ENCODE results near the gene EID3. TPM values are rescaled to one million over a fixed set of nuclear protein-coding genes. Genes with fewer than 3 reads are reported as not detected.

Gene EID3
- total and polyA plus RNA-seq, 4 donors: 0.17 to 6.4 (median 1.2) TPM

DNA sequence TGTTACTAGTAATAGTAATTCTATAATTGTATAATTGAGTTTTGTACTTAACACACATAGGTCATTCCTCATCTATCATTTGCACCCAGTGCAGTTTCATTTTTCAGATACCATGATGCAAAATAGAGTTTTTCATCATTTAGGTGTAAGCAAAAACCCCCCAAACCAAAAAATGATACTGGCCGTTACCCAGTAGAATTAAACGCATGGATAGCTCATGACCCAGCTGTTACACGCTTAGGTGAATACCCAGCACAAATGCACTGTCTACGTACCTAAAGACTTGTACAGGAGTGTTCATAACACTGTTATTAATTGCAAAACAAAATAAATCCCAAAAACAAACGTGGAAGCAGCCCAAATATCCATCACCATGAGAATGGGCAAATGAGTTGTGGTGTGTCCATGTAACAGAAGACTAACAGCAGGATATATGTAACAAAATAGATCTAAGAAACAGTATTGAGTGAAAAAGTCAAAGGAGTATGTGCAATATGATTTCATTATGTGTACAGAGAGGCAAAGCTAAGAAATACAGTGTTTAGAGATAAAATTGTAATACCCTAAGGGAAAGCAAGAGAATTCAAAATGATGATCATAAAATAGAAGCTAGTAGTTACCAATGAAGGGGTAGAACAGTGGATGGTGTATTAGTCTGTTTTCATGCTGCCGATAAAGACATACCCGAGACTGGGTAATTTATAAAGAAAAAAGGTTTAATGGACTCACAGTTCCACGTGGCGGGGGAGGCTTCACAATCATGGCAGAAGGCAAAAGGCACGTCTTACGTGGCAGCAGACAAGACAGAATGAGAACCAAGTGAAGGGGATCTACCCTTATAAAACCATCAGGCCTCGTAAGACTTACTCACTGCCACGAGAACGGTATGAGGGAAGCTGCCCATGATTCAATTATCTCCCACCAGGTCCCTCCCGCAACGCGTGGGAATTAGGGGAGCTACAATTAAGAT lies 49.8 kb downstream of the EID3 start (continued):
- TF ChIP-seq, protein P1, sequence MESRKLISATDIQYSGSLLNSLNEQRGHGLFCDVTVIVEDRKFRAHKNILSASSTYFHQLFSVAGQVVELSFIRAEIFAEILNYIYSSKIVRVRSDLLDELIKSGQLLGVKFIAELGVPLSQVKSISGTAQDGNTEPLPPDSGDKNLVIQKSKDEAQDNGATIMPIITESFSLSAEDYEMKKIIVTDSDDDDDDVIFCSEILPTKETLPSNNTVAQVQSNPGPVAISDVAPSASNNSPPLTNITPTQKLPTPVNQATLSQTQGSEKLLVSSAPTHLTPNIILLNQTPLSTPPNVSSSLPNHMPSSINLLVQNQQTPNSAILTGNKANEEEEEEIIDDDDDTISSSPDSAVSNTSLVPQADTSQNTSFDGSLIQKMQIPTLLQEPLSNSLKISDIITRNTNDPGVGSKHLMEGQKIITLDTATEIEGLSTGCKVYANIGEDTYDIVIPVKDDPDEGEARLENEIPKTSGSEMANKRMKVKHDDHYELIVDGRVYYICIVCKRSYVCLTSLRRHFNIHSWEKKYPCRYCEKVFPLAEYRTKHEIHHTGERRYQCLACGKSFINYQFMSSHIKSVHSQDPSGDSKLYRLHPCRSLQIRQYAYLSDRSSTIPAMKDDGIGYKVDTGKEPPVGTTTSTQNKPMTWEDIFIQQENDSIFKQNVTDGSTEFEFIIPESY (IDR thresholded peaks at IDR 0.05): no peak
- TF ChIP-seq, protein P2, sequence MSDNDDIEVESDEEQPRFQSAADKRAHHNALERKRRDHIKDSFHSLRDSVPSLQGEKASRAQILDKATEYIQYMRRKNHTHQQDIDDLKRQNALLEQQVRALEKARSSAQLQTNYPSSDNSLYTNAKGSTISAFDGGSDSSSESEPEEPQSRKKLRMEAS (IDR thresholded peaks at IDR 0.05): no peak
- TF ChIP-seq FOXA1 (IDR thresholded peaks at IDR 0.05) (no peak), GABPA (IDR thresholded peaks at IDR 0.05 in 1 of 2, conservative IDR thresholded peaks at IDR 0.05 in 1 of 2) (no peak), FOXA2 (IDR thresholded peaks at IDR 0.05) (no peak), NR2F2 (IDR thresholded peaks at IDR 0.05) (no peak), RAD21 (IDR thresholded peaks at IDR 0.05) (no peak), JUND (IDR thresholded peaks at IDR 0.05) (no peak), TAF1 (conservative IDR thresholded peaks at IDR 0.05) (no peak), YY1 (IDR thresholded peaks at IDR 0.05) (no peak), SP1 (IDR thresholded peaks at IDR 0.05) (no peak), HNF4A (conservative IDR thresholded peaks at IDR 0.05) (no peak)
- TF ChIP-seq, protein P3, sequence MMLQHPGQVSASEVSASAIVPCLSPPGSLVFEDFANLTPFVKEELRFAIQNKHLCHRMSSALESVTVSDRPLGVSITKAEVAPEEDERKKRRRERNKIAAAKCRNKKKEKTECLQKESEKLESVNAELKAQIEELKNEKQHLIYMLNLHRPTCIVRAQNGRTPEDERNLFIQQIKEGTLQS (IDR thresholded peaks at IDR 0.05): no peak

DNA sequence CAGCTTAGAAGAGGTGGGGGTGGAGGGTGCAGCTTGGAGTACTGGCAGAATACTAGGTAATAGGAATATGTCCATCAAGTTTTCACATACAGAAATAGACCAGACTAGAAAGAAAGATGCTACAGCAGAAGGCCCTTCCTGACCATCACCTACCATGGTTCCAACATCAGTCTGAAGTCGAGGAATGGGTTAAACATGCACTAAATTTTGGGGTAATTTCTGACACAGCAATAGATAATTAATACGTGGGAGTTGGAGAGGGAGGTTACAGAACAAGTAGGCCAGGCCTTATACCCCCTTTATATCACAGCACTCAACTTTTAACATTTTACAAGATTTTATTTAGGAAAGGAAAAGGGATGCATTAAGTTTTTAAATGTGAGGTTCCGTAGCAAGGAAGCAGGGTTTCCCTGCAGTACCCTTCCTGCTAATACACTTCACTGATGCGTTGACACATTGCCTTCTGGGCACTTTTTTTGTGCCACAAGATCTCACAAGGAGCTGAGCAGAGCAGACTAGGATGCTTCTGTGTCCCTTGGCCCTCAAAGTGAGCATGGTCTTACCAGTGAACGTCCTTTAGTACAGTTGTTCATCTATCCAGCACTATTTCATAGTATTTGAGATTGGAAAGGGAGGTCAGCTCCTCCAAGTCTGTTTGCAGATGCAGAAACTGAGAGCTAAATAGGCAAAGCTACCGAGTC lies 50.8 kb downstream of the EID3 start:
- no peaks in the 10 kb centered on the region for H3K9me3 ChIP-seq (ENCODE audit: control insufficient read depth in 4 of 4, low read length in 3 of 4)
- no peak overlapping the region for H3K27ac ChIP-seq (ENCODE audit: low read depth in 1 of 2, low read length in 2 of 2)
- DNase-seq (ENCODE audit: low spot score): no peak
- no peak overlapping the region for H3K4me3 ChIP-seq (ENCODE audit: low read depth in 1 of 3, low read length in 3 of 3)
- H3K27me3 ChIP-seq (ENCODE audit: control insufficient read depth in 4 of 4, insufficient read depth in 4 of 4, low read length in 3 of 4): no peaks in the 10 kb centered on the region
- TF ChIP-seq, protein P3 (IDR thresholded peaks at IDR 0.05): no peak
- TF ChIP-seq YY1 (IDR thresholded peaks at IDR 0.05): no peak
- WGBS: 81% methylated on average over 6 of the region's 6 CpGs
- peaks cover 0 to 20% (median 14%) of the 10 kb centered on the region in 4 donors for H3K36me3 ChIP-seq (ENCODE audit: control insufficient read depth in 4 of 4, insufficient read depth in 3 of 4, low read depth in 1 of 4, low read length in 3 of 4)
- no peak overlapping the region for H3K9ac ChIP-seq (ENCODE audit: low read depth in 1 of 2, low read length in 2 of 2)
- no peaks in the 10 kb centered on the region for H3K4me1 ChIP-seq (ENCODE audit: control insufficient read depth in 4 of 4, insufficient read depth in 4 of 4, low read length in 3 of 4)

Other genes starting within 250 kb of the EID3 start
- 10 to 100 TPM in 1 of 2 donors, 1 to 10 TPM in 1; 8.7 to 17.4 TPM for gene HCFC2, start 239.2 kb upstream of the EID3 start, total RNA-seq
- 10 to 100 TPM in 1 of 2 donors, 1 to 10 TPM in 1; 5.8 to 11.1 TPM for gene HCFC2, start 239.2 kb upstream of the EID3 start, polyA plus RNA-seq
- 10 to 100 TPM; 12.5 to 14.6 TPM for gene NFYB, start 165.5 kb upstream of the EID3 start, total RNA-seq
- 10 to 100 TPM in 1 of 2 donors, 1 to 10 TPM in 1; 7.6 to 10.4 TPM for gene NFYB, start 165.5 kb upstream of the EID3 start, polyA plus RNA-seq
- 10 to 100 TPM; 43.1 to 70.8 TPM for gene TXNRD1, start 88.0 kb upstream of the EID3 start, total RNA-seq
- gene TXNRD1, start 88.0 kb upstream of the EID3 start, polyA plus RNA-seq: 10 to 100 TPM; 23.6 to 68.4 TPM
- gene CHST11, start 153.2 kb downstream of the EID3 start, total RNA-seq: 10 to 100 TPM in 1 of 2 donors, 1 to 10 TPM in 1; 6.1 to 11.1 TPM
- 1 to 10 TPM in 1 of 2 donors, under 1 TPM in 1; 0.57 to 1.2 TPM for gene CHST11, start 153.2 kb downstream of the EID3 start, polyA plus RNA-seq

All from liver (tissue), 9 donors.